Non-pigmented ciliary epithelial cell (primary cell): ENCODE measurements around the gene SESN2.
A peak's percentile ranks its signal among the peaks of the same experiment; 100 is the strongest.

Experiments used
- DNase-seq: peaks from one replicate; pipeline ENCODE4 v3.0.0-alpha.2; 2010; ENCODE audit warnings: low read depth

SESN2 gene

GRCh38 chr1:28259252-28259933 is at the start of gene SESN2:
Gene SESN2 (plus strand): TSS chr1:28259518. CDS start chr1:28259848, 330 bp downstream.
- peak; percentile 93 for DNase-seq

GRCh38 chr1:28209700-28210099 is 49.6 kb upstream of the SESN2 start:
- no peak for DNase-seq

- DNase-seq, result no peak
These were observed 46.0 kb upstream of the SESN2 start for GRCh38 chr1:28213315-28213714.

- DNase-seq, result no peak
These were observed 30.2 kb upstream of the SESN2 start for GRCh38 chr1:28229089-28229488.

GRCh38 chr1:28229996-28230395 is 29.3 kb upstream of the SESN2 start:
- DNase-seq, result no peak

GRCh38 chr1:28232558-28233263 is 26.6 kb upstream of the SESN2 start, which contains the start of gene DNAJC8:
Gene DNAJC8 (minus strand): TSS chr1:28233029. CDS start chr1:28232998, 31 bp downstream.
- peak; percentile 73 for DNase-seq

- no peak for DNase-seq
These were observed 26.1 kb upstream of the SESN2 start for GRCh38 chr1:28233264-28233606.

- DNase-seq, result peak; percentile 96
These were observed 23.3 kb upstream of the SESN2 start, which contains the start of gene ATP5IF1 for GRCh38 chr1:28235755-28236655. Gene ATP5IF1 (plus strand): TSS chr1:28236124. CDS start chr1:28236184, 60 bp downstream.

- no peak for DNase-seq
These were observed 22.5 kb upstream of the SESN2 start for GRCh38 chr1:28236656-28237322.

- DNase-seq, result no peak
These were observed 20.3 kb upstream of the SESN2 start for GRCh38 chr1:28239004-28239403.

- no peak for DNase-seq
These were observed 19.3 kb upstream of the SESN2 start for GRCh38 chr1:28240024-28240423.

GRCh38 chr1:28241638-28242241 is 17.6 kb upstream of the SESN2 start:
- DNase-seq, result no peak

GRCh38 chr1:28243685-28244311 is 15.5 kb upstream of the SESN2 start:
- no peak for DNase-seq

- DNase-seq, result no peak
These were observed 14.6 kb upstream of the SESN2 start for GRCh38 chr1:28244549-28245251.

GRCh38 chr1:28246427-28246832 is 12.9 kb upstream of the SESN2 start:
- DNase-seq, result no peak

- no peak for DNase-seq
These were observed 11.6 kb upstream of the SESN2 start for GRCh38 chr1:28247612-28248272.

GRCh38 chr1:28248273-28249012 is 10.9 kb upstream of the SESN2 start:
- no peak for DNase-seq

- no peak for DNase-seq
These were observed 10.1 kb upstream of the SESN2 start for GRCh38 chr1:28249013-28249865.
